Activated T-cell treated with anti-CD3 and anti-CD28 coated beads, Interleukin-2, amount 50 U/mL, for 24 hours (primary cell): Measurements from ENCODE around the gene CALN1.

Experiments
- DNase-seq: peaks from one replicate; pipeline ENCODE4 v3.0.0-alpha.2; 2020
- H3K27ac Mint-ChIP-seq: 2 replicates; pipeline ENCODE4 v1.8.0; 2020; ENCODE audit warnings: mild to moderate bottlenecking, mixed read lengths
- H3K27me3 Mint-ChIP-seq: 2 replicates; pipeline ENCODE4 v1.8.0; 2020; ENCODE audit warnings: mixed read lengths
- H3K36me3 Mint-ChIP-seq: 2 replicates; pipeline ENCODE4 v1.8.0; 2020; ENCODE audit warnings: low read depth, mixed read lengths
- H3K4me1 Mint-ChIP-seq: 2 replicates; pipeline ENCODE4 v1.8.0; 2020; ENCODE audit warnings: low read depth, mixed read lengths
- H3K4me3 Mint-ChIP-seq: 2 replicates; pipeline ENCODE4 v1.8.0; 2020; ENCODE audit warnings: mild to moderate bottlenecking, moderate library complexity, mixed read lengths
- H3K9me3 Mint-ChIP-seq: 2 replicates; pipeline ENCODE4 v1.8.0; 2020; ENCODE audit warnings: mixed read lengths

The CALN1 gene

DNA sequence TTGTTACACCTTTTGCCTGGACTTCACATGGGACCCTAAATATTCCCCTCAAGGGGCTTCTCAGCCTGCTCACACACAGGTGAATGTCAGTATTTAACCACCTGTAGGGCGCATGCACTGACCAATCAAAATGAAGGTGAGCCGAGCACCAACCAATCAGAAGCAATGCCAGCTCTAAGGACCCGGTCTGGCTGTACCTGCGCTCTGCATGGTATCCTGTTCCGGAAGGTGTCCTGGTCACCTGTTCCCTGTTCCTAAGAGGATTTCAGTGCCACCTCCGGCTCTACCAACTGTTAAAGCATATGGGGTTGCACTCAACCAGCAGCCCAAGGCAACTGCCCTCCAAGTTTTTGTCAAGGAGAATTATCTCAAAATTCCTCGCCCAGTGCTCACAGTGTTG, 18.4 kb upstream of the CALN1 start:
- no peak overlapping the region for H3K27ac Mint-ChIP-seq

DNA sequence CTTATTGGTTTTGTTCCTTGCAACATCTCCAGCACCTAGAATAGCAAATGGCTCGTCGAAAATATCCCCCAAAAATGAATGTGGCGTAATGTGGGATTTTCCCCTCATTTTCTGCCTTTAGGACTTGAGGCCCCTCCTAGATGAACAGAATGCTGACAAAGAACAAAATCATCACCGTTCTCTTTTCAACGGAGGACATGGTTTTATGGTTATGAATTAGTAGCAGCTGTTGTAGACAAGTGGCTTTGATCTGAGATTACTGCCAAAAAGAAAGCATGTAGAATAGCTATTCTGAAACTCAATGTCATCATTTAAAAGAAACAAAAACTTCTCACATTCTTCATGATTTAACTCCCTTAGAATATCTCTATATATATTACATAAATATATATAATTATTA, 17.2 kb upstream of the CALN1 start:
- Mint-ChIP-seq H3K9me3 (no peaks in the 10 kb centered on the region), H3K36me3 (no peaks in the 10 kb centered on the region), H3K4me3 (no peak overlapping the region), H3K27ac (no peak overlapping the region), H3K4me1 (no peaks in the 10 kb centered on the region), H3K27me3 (no peaks in the 10 kb centered on the region)
- DNase-seq, result no peak

More for the DNA sequence above, 18.4 kb upstream of the CALN1 start:
- Mint-ChIP-seq H3K36me3 (no peaks in the 10 kb centered on the region), H3K4me1 (no peaks in the 10 kb centered on the region), H3K9me3 (no peaks in the 10 kb centered on the region), H3K27me3 (no peaks in the 10 kb centered on the region), H3K4me3 (no peak overlapping the region)
- no peak for DNase-seq

DNA sequence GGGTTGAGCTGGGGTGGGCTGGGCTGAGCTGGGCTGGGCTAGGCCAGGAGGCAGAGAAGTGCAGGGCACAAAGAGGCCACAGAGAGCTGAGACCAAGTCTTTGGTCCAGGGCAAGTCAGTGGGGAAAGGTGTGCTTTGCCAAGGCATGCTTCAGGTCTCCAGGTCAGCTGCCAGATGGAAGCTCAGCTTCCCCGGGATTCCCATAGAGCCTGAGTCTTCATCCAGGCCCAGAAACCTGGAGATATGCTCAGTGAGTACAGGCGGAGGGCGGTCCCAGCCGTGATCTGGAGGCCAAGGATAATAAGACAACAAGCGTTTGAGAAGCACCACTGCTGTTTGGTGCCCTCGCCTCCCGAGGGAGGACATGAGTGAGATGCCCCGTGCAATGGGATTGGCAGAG, 4.7 kb upstream of the CALN1 start:
- Mint-ChIP-seq H3K4me1 (no peaks in the 10 kb centered on the region), H3K4me3 (no peak overlapping the region), H3K27ac (no peak overlapping the region), H3K27me3 (no peaks in the 10 kb centered on the region), H3K9me3 (no peaks in the 10 kb centered on the region), H3K36me3 (no peaks in the 10 kb centered on the region)
- DNase-seq, result no peak

DNA sequence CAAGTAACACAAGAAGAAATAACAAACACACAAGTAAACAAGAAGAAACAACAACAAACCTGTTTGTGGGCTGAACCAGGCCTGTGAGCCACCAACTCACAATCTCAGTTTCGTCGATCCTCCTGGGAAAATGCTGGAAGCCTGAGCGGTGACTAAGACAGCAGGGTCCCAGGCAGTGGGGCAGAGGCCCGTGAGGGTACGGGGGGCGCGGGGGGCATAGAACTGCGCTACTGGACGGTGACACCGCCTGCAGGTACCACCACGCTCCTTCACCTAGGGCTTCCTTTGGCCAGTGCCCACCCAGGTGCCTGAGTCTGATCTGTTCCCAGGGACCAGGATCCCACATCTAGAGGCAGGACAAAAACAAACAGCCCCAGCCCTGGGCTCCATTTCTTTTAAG, 3.4 kb upstream of the CALN1 start:
- Mint-ChIP-seq H3K4me3 (no peak overlapping the region), H3K4me1 (no peaks in the 10 kb centered on the region), H3K27ac (no peak overlapping the region), H3K27me3 (no peaks in the 10 kb centered on the region), H3K36me3 (no peaks in the 10 kb centered on the region), H3K9me3 (no peaks in the 10 kb centered on the region)
- no peak for DNase-seq

DNA sequence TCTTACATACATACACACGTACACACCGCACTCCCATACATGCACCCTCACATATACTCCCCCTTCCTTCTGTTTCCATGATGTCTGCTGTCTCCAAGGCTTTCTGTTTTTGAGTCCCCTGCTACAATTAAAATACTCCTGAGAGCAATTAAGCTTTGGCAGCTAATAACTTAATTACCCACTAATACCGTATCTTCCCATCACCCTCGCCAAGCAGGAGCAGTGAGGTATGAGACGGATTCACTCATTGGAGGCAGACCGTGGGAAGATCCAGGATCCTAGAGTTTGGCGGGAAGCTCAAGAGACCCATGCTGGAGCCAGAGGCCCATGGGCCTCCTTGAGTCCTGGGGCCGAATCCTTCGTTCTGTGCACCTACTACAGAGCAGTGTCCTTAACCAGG, 1.7 kb upstream of the CALN1 start:
- Mint-ChIP-seq H3K27ac (no peak overlapping the region), H3K9me3 (no peaks in the 10 kb centered on the region), H3K4me3 (no peak overlapping the region), H3K36me3 (no peaks in the 10 kb centered on the region), H3K4me1 (no peaks in the 10 kb centered on the region), H3K27me3 (no peaks in the 10 kb centered on the region)
- no peak for DNase-seq

DNA sequence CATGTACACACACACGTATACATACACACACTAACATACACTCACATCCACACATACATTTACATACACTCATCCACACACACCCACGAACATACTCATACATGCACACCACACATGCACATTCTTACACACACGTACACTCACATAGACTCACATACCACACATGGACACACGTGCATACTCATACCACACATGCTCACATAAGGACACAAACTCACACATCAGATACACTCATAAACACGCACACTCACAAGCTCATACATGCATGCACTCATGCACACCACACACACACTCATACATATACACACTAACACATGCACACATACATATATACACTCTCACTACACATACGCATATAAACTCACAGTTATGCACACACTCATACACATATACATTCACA, 1.2 kb upstream of the CALN1 start:
- no peaks in the 10 kb centered on the region for H3K27me3 Mint-ChIP-seq
- no peak overlapping the region for H3K27ac Mint-ChIP-seq
- DNase-seq, result no peak
- no peaks in the 10 kb centered on the region for H3K36me3 Mint-ChIP-seq
- H3K4me3 Mint-ChIP-seq, result no peak overlapping the region
- H3K4me1 Mint-ChIP-seq, result no peaks in the 10 kb centered on the region
- H3K9me3 Mint-ChIP-seq, result no peaks in the 10 kb centered on the region

DNA sequence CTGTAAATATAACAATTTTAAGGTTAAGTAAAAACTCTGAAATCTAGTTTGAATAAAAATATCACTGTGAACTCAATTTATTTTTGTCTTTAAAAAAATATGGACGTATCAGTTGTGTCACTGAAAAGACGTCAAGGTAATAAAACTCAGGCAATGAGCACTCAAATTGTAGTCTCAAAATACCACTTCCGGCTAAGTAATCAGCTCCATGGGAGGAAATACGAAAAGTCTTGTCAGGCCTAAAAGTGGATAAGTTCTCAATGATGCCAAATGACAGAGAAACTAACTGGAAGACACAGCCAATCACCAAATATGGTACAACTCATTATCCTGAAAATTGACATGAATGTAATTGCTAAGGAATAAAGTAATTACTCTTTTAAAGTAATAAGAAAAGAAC, 719 bp downstream of the CALN1 start:
- Mint-ChIP-seq H3K36me3 (no peaks in the 10 kb centered on the region), H3K4me1 (no peaks in the 10 kb centered on the region), H3K4me3 (no peak overlapping the region)

DNA sequence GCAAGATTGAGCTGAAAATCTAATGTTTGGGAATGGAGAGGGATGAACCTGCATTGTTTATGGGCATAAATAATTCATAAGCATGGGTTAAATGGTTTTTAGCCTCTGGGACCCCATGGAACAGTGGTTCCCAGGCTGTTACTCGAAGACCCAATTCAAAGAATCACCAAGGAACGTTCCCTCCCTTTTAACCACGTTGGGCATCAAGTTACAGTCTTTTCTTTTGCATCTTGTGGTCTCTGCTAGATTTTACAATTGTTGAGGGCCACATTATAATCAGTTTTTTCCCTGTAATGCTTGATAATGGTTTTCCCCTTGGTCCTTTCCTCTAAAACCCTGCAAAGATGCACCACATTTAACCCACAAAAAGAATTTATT, 2.5 kb downstream of the CALN1 start:
- Mint-ChIP-seq H3K27me3 (no peaks in the 10 kb centered on the region), H3K27ac (no peak overlapping the region), H3K4me3 (no peak overlapping the region), H3K36me3 (no peaks in the 10 kb centered on the region), H3K4me1 (peaks cover 2% of the 10 kb centered on the region), H3K9me3 (peaks cover 3% of the 10 kb centered on the region)
- no peak for DNase-seq

More for the DNA sequence above, 719 bp downstream of the CALN1 start:
- Mint-ChIP-seq H3K9me3 (no peaks in the 10 kb centered on the region), H3K27me3 (no peaks in the 10 kb centered on the region), H3K27ac (no peak overlapping the region)
- DNase-seq, result no peak

DNA sequence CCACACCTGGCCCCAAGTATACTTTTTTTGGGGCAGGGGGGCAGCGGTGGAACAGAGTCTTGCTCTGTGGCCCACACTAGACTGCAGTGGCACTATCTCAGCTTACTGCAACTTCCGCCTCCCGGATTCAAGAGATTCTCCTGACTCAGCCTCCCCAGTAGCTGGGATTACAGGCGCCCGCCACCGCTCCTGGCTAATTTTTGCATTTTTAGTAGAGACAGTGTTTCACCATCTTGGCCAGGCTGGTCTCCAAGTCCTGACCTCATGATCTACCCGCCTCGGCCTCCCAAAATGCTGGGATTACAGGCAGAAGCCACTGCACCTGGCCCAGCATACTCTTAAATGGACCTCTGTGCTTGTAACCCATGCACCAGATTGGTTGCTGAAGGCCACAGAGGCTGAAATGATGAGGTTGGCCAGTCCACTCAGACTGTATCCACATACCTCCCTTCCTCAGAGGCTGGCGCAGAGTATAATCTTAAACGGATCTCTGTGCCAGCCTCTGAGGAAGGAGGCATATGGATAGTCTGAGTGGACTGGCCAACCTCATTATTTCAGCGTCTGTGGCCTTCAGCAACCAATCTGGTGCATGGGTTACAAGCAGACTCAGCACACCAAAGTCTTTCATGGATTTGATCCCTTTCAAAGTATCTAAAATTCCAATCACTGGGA, 3.0 kb downstream of the CALN1 start:
- H3K9me3 Mint-ChIP-seq, result peaks cover 3% of the 10 kb centered on the region

DNA sequence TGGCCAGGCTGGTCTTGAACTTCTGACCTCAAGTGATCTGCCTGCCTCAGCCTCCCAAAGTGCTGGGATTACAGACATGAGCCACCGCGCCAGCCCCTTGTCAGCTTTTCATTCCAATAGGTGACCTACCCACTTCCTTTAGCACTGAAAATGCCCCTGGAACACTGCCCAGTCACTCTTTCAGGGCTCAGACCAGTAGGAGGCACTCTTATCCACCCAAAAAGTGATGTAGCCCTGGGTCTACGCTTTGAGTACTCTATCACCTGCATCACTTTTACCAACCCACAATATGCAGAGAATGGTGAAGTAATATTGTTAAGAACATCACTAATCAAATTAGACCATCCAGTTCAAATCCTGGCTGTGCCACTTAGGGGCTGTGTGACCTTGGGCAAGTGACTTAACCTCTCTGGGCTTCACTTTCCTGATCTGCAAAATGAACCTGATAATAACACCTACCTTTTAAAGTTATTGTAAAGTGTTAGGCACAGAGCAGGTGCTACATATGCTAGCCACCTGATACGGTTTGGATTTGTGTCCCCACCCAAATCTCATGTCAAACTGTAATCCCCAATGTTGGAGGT, 5.2 kb downstream of the CALN1 start:
- Mint-ChIP-seq H3K27ac (no peak overlapping the region), H3K27me3 (peaks cover 13% of the 10 kb centered on the region), H3K36me3 (no peaks in the 10 kb centered on the region), H3K9me3 (peaks cover 3% of the 10 kb centered on the region), H3K4me1 (peaks cover 2% of the 10 kb centered on the region), H3K4me3 (no peak overlapping the region)
- no peak for DNase-seq

More for the DNA sequence above, 3.0 kb downstream of the CALN1 start:
- Mint-ChIP-seq H3K27me3 (peaks cover under 1% of the 10 kb centered on the region), H3K36me3 (no peaks in the 10 kb centered on the region), H3K4me1 (peaks cover 2% of the 10 kb centered on the region), H3K4me3 (no peak overlapping the region), H3K27ac (no peak overlapping the region)
- no peak for DNase-seq

DNA sequence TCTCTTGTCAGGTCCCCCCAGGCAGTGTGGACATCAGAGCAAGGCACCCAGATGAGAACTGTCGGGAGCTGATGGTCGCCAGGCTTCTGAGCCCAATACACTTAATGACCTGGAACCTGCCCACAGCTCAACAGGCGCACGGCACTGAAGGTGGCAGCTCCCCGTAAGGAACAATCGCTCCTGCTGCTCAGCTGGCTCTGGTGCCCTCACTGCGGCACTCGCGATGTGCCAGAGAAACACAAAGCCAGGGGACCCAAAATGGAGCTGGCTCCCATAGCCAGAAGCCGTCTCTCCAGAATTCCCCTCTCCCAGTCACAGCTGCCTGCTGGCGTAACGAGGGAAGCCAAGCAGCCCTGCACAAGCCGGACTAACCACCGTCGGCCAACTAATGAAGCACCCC, 6.3 kb downstream of the CALN1 start:
- Mint-ChIP-seq H3K27ac (no peak overlapping the region), H3K9me3 (peaks cover 3% of the 10 kb centered on the region), H3K36me3 (no peaks in the 10 kb centered on the region), H3K4me3 (no peak overlapping the region), H3K4me1 (peaks cover 2% of the 10 kb centered on the region), H3K27me3 (peaks cover 13% of the 10 kb centered on the region)
- DNase-seq, result no peak

DNA sequence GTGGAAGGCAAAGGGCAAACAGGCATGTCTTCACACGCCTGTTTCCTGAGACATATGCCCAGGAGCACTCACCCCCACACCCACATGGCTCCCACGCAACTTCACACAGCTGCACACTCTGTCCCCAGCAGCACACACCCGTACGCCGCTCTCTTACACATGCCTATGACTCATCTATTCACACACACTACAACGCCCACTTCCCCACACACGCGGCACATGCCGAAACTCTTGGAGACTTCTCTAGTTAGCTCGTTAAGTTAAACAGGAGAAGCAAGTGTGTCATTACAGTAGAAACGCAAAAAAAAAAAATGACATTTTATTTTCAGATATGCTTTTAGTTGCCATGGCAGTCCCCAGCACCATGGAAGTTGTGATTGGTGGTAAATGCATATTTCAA, 6.7 kb downstream of the CALN1 start:
- DNase-seq, result no peak
- Mint-ChIP-seq H3K9me3 (peaks cover 3% of the 10 kb centered on the region), H3K36me3 (no peaks in the 10 kb centered on the region), H3K4me1 (peaks cover 2% of the 10 kb centered on the region), H3K27me3 (peaks cover 13% of the 10 kb centered on the region), H3K27ac (no peak overlapping the region), H3K4me3 (no peak overlapping the region)

DNA sequence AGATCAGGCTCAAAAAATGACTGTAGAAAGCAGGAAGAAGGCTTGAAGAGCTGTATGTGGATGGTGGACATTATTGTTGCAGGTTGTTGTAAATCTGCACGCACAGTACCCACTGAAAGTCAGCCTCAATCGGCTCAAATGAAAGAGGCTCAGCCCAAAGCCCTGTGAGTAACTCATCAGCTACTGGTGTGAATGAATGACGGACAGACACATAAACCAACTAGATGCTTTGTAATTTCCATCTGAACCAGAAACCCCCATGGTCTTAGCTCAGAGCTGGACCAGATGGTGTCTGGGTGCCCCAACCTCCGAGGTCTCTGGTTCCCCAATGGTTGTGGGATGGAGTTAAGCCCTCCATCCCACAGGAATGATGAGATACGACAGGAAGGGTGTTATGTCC, 7.4 kb downstream of the CALN1 start:
- peaks cover 2% of the 10 kb centered on the region for H3K4me1 Mint-ChIP-seq
- H3K27me3 Mint-ChIP-seq, result peaks cover 13% of the 10 kb centered on the region
- no peak overlapping the region for H3K27ac Mint-ChIP-seq
- no peak overlapping the region for H3K4me3 Mint-ChIP-seq
- H3K9me3 Mint-ChIP-seq, result peaks cover 3% of the 10 kb centered on the region
- no peaks in the 10 kb centered on the region for H3K36me3 Mint-ChIP-seq
- no peak for DNase-seq

DNA sequence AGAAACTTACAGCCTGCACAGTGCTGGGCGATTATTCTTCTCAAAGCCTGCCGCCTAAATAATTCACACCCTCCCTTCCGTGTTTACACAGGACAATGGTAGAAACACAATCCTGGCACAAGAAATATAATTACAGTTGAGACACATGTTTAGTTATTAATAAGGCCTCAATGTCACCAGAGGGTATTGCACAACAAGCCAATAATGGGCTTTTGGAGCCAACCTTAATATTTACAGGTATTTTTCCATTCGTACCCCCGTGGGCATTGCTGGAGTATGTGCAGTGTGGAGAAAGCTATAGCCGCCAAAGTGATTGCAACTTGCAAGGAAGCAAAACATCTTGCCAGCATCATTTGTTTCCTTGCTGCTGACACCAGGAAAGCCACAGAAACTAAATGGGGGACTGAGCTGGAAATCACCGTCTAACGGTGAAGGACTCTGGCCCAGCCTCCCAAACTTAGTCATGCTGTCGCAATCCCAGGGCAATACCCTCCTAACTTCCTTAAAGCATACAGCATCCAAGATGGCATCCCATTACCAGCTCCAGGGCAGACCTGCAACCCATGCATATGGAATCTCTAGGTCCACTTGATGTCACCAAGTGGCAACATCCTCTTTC, 8.6 kb downstream of the CALN1 start:
- Mint-ChIP-seq H3K36me3 (no peaks in the 10 kb centered on the region), H3K27me3 (peaks cover 13% of the 10 kb centered on the region), H3K4me1 (peaks cover 2% of the 10 kb centered on the region), H3K9me3 (peaks cover 3% of the 10 kb centered on the region), H3K4me3 (no peak overlapping the region), H3K27ac (no peak overlapping the region)
- no peak for DNase-seq

DNA sequence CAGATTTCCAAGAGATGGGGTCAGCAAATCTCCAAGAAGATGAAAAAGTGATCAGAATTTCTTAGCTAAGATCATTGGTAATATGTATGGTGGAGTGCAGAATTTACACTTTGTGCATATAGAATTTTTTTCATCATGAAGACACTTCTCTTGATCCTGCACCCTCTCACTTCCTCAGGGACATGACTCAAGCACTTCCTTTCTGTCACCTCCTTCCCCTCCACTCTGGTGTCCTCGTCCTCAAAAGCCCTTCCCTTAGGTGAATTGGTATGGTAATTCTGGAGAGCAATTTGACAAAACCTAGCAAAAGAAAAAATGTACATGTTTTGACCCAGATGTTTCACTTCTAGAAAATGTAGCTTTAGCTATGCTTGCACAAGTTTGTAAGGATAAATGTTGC, 18.1 kb downstream of the CALN1 start:
- Mint-ChIP-seq H3K36me3 (no peaks in the 10 kb centered on the region), H3K9me3 (peaks cover 12% of the 10 kb centered on the region), H3K27ac (no peak overlapping the region), H3K4me1 (no peaks in the 10 kb centered on the region), H3K4me3 (no peak overlapping the region), H3K27me3 (no peaks in the 10 kb centered on the region)
- no peak for DNase-seq
